HG02759 (cell line): ENCODE data around the gene TEX22.

Experiments
- ATAC-seq: cut with Tn5 transposase; IDR thresholded peaks from one replicate; pipeline ENCODE4 v1.9.1; 2021; ENCODE audit warnings: mild to moderate bottlenecking, moderate library complexity; ENCODE audit not compliant: unreplicated experiment

TEX22 gene

GRCh38 chr14:105384041-105384557 lies 14.2 kb upstream of the TEX22 start:
- ATAC-seq, result no peak

- no peak for ATAC-seq
Measured at GRCh38 chr14:105384605-105385321, 13.6 kb upstream of the TEX22 start.

- no peak for ATAC-seq
Measured at GRCh38 chr14:105385322-105385637, 13.1 kb upstream of the TEX22 start.

GRCh38 chr14:105385698-105386365 lies 12.5 kb upstream of the TEX22 start:
- no peak for ATAC-seq

- ATAC-seq, result no peak
Measured at GRCh38 chr14:105386581-105387529, 11.5 kb upstream of the TEX22 start.

- no peak for ATAC-seq
Measured at GRCh38 chr14:105387530-105387922, 10.8 kb upstream of the TEX22 start.

- no peak for ATAC-seq
Measured at GRCh38 chr14:105388110-105388951, 10.0 kb upstream of the TEX22 start.

GRCh38 chr14:105388976-105389375 lies 9.4 kb upstream of the TEX22 start:
- ATAC-seq, result no peak

GRCh38 chr14:105389534-105389933 lies 8.8 kb upstream of the TEX22 start:
- no peak for ATAC-seq

GRCh38 chr14:105389976-105390848 lies 8.1 kb upstream of the TEX22 start:
- no peak for ATAC-seq

GRCh38 chr14:105390849-105391500 lies 7.4 kb upstream of the TEX22 start:
- no peak for ATAC-seq

GRCh38 chr14:105391541-105391940 lies 6.8 kb upstream of the TEX22 start:
- no peak for ATAC-seq

GRCh38 chr14:105392131-105393090 lies 5.9 kb upstream of the TEX22 start:
- ATAC-seq, result no peak

- no peak for ATAC-seq
Measured at GRCh38 chr14:105393151-105393550, 5.2 kb upstream of the TEX22 start.

- ATAC-seq, result no peak
Measured at GRCh38 chr14:105394714-105395537, 3.4 kb upstream of the TEX22 start.

- no peak for ATAC-seq
Measured at GRCh38 chr14:105395538-105395854, 2.8 kb upstream of the TEX22 start.

- ATAC-seq, result no peak
Measured at GRCh38 chr14:105397350-105397931, 897 bp upstream of the TEX22 start.
